Gastrocnemius medialis (tissue), 4 donors: ENCODE results near the gene MMP17.

Experiments
- POLR2A ChIP-seq, 2 donors: fragments of 450-650 bp; IDR thresholded peaks; one replicate each; pipeline ENCODE4 v1.6.1; 2017; ENCODE audit warnings: antibody characterized with exemption in 2 of 2, mild to moderate bottlenecking in 2 of 2, moderate library complexity in 2 of 2
- TF ChIP-seq, protein P1 (sequence below), 5 experiments: fragments of 450-650 bp in 3 of 5; fragments of 200-600 bp in 2 of 5; sonication (generic) in 2 of 5; IDR thresholded peaks in 4 of 5; conservative IDR thresholded peaks in 1 of 5; 1 replicate in 4 of 5; 2 replicates in 1 of 5; pipeline ENCODE4 v1.5.1; 2016 to 2019; ENCODE audit warnings: antibody characterized with exemption in 5 of 5, mild to moderate bottlenecking in 3 of 5, moderate library complexity in 3 of 5

GRCh38 chr12:131793243-131794022 lies 34.8 kb upstream of the MMP17 start:
- TF ChIP-seq, protein P1, sequence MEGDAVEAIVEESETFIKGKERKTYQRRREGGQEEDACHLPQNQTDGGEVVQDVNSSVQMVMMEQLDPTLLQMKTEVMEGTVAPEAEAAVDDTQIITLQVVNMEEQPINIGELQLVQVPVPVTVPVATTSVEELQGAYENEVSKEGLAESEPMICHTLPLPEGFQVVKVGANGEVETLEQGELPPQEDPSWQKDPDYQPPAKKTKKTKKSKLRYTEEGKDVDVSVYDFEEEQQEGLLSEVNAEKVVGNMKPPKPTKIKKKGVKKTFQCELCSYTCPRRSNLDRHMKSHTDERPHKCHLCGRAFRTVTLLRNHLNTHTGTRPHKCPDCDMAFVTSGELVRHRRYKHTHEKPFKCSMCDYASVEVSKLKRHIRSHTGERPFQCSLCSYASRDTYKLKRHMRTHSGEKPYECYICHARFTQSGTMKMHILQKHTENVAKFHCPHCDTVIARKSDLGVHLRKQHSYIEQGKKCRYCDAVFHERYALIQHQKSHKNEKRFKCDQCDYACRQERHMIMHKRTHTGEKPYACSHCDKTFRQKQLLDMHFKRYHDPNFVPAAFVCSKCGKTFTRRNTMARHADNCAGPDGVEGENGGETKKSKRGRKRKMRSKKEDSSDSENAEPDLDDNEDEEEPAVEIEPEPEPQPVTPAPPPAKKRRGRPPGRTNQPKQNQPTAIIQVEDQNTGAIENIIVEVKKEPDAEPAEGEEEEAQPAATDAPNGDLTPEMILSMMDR (IDR thresholded peaks at IDR 0.05 in 4 of 5, conservative IDR thresholded peaks at IDR 0.05 in 1 of 5): no peak
- no peak for TF ChIP-seq POLR2A (IDR thresholded peaks at IDR 0.05)
